A549 (cell line): ENCODE results near the gene CT45A9.
"Not testable (repeated sequence)": the region's sequence is repeated elsewhere in the genome, so short reads cannot be mapped to it uniquely, and the experiment has no call there.

ENCODE experiments used
- HOXA7 ChIP-seq: fragments of 250-450 bp; sonication (Bioruptor Pico); IDR thresholded peaks from 2 replicates; pipeline ENCODE4 v1.5.0; 2020; ENCODE audit warnings: mild to moderate bottlenecking, moderate library complexity
- JUNB ChIP-seq: fragments of >200 bp; sonication (Bioruptor Twin); formaldehyde crosslinking; IDR thresholded peaks from 2 replicates; pipeline ENCODE4 v1.6.1; 2016
- MAZ ChIP-seq: fragments of 150-350 bp; IDR thresholded peaks from 2 replicates; pipeline ENCODE4 v1.6.1; 2014; ENCODE audit warnings: antibody characterized with exemption, low read depth, low read length, borderline replicate concordance
- RCOR1 ChIP-seq: fragments of 150-350 bp; IDR thresholded peaks from 2 replicates; pipeline ENCODE4 v1.6.1; 2014; ENCODE audit warnings: antibody characterized with exemption, low read length, low read depth
- TF ChIP-seq, protein P1 (sequence below): fragments of >200 bp; sonication (Bioruptor Twin); formaldehyde crosslinking; IDR thresholded peaks from 3 replicates; pipeline ENCODE4 v1.5.1; 2016
- TF ChIP-seq, protein P2 (sequence below): IDR thresholded peaks from 2 replicates; pipeline ENCODE4 v1.6.1; 2012; ENCODE audit warnings: low read depth, borderline replicate concordance

DNA sequence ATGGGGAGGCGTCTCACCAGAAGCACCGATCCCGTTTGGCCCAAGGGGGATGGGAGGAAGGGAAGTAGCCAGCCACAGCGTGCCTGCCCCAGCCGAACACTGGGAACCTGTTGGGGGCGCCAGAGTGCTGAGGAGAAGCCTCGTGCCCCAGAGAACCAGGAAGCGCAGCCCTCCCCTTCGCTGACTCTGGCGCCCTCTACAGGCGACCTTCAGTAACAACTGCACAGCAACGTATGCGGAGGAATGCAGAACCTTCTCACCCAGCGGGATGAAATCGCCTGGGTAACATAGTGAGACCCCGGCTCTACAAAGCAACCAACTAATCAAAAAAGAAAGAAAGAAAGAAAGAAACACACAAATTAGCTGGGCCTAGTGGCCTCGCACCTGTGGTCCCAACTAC lies 34.4 kb downstream of the CT45A9 start, which contains the start of gene CT45A7:
- TF ChIP-seq, protein P1, sequence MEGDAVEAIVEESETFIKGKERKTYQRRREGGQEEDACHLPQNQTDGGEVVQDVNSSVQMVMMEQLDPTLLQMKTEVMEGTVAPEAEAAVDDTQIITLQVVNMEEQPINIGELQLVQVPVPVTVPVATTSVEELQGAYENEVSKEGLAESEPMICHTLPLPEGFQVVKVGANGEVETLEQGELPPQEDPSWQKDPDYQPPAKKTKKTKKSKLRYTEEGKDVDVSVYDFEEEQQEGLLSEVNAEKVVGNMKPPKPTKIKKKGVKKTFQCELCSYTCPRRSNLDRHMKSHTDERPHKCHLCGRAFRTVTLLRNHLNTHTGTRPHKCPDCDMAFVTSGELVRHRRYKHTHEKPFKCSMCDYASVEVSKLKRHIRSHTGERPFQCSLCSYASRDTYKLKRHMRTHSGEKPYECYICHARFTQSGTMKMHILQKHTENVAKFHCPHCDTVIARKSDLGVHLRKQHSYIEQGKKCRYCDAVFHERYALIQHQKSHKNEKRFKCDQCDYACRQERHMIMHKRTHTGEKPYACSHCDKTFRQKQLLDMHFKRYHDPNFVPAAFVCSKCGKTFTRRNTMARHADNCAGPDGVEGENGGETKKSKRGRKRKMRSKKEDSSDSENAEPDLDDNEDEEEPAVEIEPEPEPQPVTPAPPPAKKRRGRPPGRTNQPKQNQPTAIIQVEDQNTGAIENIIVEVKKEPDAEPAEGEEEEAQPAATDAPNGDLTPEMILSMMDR = not testable (repeated sequence)
- not testable (repeated sequence) for TF ChIP-seq RCOR1, HOXA7, MAZ, JUNB
- TF ChIP-seq, protein P2, sequence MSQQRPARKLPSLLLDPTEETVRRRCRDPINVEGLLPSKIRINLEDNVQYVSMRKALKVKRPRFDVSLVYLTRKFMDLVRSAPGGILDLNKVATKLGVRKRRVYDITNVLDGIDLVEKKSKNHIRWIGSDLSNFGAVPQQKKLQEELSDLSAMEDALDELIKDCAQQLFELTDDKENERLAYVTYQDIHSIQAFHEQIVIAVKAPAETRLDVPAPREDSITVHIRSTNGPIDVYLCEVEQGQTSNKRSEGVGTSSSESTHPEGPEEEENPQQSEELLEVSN = not testable (repeated sequence)
